Uterine smooth muscle cell (primary cell): ENCODE results near the gene CETN1. TPM values are rescaled to one million over a fixed set of nuclear protein-coding genes. Genes with fewer than 3 reads are reported as not detected.

Experiments used
- total RNA-seq: library from RNA; depleted of rRNA; stranded (reverse); fragments of >200 nt; gene quantifications from 2 replicates; pipeline ENCODE4 v1.2.3, GENCODE V29; 2014

CETN1 gene
- total RNA-seq: not detected in 2 replicates

GRCh38 chr18:580154-580553 is at the start of gene CETN1:
CETN1 (plus strand) TSS chr18:580380; CDS start chr18:580409, 29 bp downstream.

Other genes starting within 250 kb of the CETN1 start
- gene COLEC12, start 79.7 kb upstream of the CETN1 start, total RNA-seq: 7.2 and 13.2 TPM in 2 replicates
- not detected in 2 replicates for gene CLUL1, start 16.6 kb downstream of the CETN1 start, total RNA-seq
- gene TYMS, start 77.3 kb downstream of the CETN1 start, total RNA-seq: 18.0 and 49.2 TPM in 2 replicates
- 31.5 and 32.5 TPM in 2 replicates for gene ENOSF1, start 132.2 kb downstream of the CETN1 start, total RNA-seq
- gene YES1, start 231.9 kb downstream of the CETN1 start, total RNA-seq: 107 and 154 TPM in 2 replicates